DMS53 treated with DMSO at 0.1 percent for 48 hours (cell line): ENCODE data around the gene WNT3.

Experiments
- DNase-seq: peaks from one replicate; lab custom pipeline; 2025; ENCODE audit not compliant: unreplicated experiment; lab: John Stamatoyannopoulos, UW

The WNT3 gene

DNA sequence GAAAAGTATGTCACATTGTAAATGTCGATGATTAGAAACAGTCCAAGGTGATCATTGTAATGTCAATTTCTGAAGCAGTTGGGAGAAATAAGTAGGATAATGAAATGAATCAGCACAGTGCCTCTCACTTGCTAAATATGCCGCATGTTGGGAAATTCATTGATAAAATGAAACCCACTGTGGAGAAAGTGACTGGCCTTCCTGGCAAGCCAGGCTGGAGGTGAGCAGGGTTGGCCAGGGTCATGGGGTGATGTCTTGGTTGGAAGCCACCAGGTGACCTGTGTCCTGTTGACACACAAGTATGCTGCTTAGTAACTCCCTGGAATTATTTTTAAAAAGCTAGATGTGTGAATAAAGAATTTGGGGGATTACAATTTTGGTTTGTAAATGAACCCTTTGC lies 18.0 kb upstream of the WNT3 start:
- DNase-seq: no peak

DNA sequence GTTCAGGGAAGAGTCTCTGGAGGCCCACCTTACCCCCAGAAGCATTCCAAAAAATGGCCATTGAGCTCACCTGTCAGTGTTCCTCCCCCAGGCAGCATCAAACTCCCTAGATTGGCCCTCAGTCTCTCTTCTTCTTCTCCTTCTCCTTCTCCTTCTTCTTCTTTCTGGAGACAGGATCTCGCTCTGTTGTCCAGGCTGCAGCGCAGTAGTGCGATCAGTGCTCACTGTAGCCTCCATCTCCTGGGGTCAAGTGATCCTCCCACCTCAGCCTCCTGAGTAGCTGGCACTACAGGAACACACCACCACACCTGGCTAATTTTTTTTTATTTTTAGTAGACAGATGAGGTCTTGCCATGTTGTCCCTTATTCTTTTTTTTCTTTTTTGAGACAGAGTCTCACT lies 16.4 kb upstream of the WNT3 start:
- no peak for DNase-seq

DNA sequence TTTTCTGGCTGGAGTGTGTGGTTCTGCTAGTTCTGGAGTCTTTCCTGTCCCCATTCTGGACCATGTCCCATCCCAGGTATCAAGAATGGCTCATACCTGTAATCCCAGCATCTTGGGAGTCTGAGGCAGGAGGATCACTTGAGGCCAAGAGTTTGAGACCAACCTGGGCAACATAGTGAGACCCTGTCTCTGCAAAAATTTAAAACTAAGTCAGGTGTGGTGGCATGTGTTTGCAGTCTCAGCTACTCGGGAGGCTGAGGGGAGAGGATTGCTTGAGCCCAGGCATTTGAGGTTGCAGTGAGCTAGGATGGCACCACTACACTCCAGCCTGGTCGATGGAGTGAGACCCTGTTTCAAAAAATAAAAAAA lies 15.3 kb upstream of the WNT3 start:
- no peak for DNase-seq

DNA sequence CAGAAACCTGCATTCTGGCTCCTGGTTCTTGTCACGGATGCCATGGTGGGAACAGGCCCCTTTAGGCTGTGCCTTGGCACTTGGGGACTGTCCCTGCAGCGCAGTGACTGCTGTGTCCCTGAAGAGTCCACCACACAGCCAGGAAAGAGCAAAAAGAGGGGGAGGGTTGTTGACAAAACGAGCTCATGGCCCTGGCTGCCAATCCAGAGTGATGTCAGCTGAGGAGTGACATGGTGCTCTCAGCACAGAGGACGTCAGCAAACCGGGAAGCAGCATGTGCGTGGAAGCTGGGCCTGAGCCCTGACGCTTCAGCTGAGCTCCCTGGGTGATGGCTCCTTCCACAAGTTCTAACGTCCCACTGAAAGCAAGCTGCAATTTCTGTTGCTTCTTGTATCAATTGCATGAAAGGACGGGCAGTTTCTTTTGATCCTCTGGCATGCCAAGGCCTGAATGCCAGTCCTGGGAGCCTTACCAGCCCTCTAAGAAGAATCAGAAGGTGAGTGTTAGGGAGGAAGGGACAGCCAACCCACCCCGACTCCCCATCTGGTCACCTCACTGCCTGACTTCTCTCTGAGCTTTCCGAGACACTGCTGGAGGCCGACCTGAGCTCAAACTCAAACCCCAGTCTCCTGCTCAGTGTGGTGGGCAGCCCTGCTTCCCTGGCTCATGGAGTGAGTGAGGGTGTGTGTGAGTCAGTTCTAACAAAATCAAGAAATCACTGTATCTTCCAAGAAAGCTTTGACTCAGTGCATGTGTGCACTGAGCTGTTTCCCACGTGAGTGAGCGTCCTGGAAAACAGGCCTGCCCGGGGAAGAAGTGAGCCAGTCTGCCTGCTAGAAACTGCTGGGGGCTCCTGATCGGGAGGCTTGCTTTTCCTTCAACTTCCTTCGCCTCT lies 14.7 kb upstream of the WNT3 start:
- peak; percentile 63 for DNase-seq

DNA sequence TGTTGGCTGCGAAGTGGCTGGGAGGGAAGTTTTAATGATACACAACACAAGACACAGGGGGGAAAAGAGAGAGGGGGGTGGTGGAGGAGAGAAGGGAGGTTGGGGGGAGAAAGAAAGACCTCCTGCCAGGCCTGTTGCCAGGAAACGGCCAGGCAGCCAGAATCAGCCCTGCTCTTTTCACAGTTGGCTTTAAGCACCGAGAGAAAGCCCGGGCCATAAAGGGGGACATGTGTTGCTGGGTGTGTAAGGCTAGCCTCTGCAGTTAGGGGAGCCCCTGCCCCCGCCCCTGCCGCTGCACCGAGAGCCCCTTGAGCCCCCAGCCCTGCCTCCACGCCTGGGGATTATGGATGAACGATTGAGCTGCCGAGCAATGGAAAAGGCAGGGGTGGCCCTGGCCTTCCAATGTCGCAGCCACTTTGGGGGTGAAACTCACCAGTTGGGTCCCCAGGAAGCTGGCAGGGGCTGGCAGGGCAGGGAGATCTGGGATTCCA lies 13.9 kb upstream of the WNT3 start:
- no peak for DNase-seq

DNA sequence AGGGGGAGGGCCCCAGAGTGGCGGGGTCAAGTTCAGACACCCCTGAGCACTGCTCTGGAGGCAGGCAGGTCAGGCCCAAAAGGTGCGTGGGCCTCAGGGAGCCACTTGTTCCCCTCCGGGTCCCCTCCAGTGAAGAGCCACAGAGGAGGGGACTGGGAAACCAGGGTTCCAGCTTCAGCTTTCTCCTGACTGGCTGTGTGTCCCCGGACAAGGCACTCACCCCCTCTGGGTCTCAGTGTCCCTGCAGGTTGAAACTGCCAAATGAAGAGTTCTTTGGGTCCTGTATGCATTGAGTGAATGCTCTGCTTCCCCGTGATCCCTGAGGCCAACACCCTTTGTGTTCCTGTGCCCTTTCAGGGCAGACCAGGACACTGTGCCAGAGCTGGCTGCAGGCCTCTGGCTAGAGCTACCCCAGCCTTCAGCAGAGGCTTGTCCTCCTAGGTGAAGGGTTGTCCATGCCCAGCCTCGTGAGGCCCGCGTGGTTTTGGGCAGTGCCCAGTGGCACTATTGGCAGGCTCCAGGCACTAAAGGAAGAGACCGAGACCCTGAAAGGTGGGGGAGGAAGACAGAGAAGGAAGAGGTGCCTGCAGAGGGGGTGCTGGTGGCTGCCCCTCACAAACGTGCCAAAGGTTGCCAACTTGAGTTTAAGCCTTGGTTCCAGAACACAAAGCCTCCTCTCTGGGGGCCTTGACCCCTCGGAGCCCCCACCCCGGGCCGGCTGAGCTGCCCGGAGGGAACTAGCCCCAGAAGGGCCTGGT lies 13.3 kb upstream of the WNT3 start:
- DNase-seq: no peak

DNA sequence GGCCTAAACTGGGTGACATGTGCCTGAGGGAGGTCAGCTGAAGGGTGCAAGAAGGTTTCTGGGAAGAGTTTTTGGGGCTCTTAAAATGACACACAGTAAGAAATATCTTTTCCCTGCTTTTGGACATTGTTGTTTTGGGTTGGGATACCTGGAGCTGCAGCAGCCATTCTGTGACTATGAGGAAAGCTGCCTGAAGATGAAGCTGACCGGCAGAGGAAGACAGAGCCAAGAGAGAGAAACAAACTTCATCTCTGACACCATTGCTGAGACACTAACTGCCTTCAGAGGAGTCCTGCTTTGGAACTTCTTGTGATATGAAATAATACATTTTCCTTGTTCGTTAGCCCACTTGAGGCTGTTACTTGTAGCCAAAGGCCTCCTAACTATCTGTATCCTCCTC lies 8.8 kb upstream of the WNT3 start:
- DNase-seq: no peak

DNA sequence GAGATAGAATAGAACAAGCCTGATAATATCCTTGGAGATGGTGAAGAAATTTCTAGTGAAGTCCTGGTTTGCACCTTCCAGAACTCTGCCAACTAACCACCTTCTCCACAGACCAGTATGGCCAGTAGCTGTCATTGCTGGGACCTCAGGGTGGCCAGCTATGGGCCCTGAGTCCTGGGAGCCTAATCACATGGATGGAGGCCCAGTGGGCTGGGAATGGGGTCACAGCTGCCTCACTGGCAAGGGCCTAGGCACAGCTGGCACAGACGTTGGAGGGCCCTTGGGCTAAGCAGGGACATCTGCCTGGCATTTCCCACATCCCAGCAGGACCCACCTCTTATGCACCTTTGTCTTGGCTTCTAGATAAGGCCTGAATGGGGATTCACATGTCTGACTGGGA lies 7.6 kb upstream of the WNT3 start:
- no peak for DNase-seq

DNA sequence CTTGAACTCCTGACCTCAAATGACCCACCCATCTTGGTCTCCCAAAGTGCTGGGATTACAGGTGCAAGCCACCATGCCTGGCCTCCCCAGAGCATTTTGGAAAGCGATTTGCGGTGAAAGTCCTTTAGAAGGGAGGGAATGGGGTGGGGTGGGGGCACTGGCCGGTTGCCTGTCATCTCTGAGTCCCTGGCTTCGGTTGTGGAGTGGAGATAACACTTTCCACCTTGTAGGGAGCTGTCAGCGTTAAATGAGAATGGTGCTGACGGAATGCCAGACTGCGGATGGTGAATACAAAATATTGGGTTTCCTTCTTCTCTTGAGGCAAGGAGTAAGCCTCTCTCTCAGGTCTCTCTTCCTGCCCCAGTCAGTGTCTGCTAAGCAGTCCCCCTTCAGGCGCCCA lies 5.2 kb upstream of the WNT3 start:
- DNase-seq: no peak

DNA sequence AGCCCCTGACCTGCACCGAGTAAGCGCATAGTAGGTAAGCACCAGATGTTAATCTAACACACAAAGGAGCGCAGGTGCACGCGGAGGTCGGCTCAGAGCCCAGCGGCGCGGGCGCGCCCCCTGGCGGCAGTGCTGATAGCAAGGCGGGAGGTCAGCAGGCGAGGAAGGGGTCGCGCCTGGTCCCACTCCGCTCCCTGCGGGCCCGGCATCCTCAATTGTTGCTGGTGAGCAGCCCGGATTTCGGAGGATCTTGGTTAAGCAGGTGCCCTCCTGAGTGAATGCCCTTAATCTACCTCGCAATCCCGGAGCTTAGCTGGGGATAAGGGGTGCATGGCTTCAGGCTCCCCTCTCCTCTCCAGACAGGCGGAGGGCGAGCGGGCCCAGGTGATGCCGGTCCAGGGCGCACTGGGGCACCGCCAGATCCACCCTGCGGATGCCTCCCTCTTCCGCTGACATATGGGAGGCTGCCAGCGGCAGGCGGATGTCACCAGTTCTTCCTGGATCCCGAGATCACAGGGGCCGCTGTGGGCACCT lies 4.0 kb upstream of the WNT3 start:
- peak; percentile 94 for DNase-seq

DNA sequence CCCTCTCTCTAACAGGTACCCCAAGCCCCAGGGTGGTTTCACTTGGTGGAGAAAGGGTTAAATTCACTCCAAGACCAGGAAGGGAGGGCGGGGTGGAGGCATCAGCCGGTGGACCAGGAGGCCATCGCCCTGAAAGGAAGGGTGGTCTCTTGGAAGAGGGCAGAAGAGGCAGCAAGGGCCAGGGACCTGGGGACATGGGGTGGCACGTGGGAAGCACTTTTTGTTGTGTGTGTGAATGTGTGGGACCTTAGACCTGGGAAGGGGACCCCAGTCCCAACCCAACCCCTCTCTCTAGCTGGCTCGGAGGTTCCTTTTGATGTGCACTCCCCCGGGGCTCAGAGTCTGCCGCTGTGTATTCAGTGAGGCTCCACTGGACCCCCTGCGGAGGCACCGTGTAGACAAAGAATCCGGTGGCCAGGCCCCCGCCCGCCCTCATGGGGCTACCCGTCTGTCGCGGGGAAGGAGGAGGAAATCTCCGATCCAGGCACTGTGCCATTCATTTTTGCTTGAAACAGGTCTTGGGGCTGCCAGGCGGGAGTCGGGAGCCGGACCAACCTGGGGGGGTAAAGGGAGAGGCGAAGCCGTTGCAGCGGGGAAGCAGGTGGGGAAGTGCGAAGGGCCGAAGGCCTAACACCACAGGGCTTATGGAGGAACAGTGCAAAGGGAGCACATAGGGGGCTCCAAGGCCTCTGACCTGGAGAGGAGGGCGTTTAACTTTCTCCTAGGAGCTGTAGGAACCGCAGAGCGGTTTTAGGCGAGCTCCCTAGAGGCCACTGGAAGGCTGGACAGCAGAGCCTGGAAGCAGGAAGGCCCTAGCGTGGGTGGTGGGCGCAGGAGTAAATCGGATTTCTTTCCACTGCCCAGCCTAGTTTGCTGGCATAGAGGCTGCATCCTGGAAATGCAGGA lies 3.2 kb upstream of the WNT3 start:
- no peak for DNase-seq

DNA sequence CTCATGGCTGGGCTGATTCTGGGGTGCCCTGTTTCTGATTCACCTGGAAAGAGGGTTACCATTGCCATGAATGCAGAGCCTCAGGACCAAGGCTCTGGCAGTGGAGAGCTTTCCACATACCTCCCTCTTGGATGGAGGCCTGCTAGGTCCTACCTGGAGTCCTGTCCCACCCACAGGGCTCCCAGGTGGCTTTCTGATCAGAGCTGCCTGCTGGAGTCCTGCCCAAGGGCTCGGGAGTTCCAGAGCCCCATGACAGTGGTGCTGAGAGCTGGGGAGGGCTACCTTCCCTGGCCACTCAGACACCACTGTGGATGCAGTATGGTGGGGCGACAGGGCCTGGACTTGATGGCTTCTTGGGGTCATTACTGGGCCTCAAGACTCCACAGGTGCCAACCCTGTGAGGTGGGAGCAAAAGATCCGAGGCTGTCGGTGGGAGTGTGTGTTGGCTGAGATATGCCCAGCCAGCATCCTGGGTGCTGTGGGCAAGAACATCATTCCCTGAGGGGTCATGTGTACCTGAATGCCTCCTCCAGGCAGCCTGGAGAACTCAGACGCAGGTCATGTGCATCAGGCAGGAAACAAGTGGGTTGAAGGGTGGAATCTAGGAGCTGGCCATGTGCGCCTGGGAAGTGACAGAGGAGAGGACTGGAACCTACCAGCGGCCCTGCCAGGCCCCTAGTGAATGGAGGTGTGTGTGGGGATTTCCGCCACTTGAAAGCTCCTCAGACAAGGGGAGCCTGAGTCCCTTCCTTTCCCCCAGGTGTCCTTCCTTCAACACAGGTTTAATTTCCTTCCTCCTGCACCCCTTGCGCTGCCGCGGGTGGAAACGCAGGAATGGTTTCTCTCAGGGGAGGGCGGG lies 2.3 kb upstream of the WNT3 start:
- DNase-seq: no peak

DNA sequence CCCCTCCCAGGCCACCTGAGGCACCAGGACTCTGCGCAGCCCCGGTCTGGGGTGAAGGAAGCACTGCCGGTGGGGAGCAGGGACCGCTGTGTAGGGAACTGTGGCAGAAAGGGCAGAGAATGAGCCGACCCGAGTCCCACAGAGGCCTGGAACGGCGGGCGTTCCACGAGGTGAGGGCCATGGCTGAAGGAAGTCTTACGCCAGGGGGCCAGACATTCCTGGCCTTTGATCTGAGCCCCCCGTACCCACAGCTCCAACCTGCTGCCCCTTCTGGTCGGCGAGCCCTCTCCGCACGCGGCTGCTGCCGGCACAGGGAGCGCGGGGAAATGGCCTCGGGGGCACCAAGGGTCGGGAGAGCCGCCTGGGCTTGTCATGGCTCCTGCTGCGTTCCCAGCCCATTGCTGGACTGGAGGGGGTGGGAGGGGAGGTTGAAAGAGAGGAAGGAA lies 1.4 kb upstream of the WNT3 start:
- no peak for DNase-seq

DNA sequence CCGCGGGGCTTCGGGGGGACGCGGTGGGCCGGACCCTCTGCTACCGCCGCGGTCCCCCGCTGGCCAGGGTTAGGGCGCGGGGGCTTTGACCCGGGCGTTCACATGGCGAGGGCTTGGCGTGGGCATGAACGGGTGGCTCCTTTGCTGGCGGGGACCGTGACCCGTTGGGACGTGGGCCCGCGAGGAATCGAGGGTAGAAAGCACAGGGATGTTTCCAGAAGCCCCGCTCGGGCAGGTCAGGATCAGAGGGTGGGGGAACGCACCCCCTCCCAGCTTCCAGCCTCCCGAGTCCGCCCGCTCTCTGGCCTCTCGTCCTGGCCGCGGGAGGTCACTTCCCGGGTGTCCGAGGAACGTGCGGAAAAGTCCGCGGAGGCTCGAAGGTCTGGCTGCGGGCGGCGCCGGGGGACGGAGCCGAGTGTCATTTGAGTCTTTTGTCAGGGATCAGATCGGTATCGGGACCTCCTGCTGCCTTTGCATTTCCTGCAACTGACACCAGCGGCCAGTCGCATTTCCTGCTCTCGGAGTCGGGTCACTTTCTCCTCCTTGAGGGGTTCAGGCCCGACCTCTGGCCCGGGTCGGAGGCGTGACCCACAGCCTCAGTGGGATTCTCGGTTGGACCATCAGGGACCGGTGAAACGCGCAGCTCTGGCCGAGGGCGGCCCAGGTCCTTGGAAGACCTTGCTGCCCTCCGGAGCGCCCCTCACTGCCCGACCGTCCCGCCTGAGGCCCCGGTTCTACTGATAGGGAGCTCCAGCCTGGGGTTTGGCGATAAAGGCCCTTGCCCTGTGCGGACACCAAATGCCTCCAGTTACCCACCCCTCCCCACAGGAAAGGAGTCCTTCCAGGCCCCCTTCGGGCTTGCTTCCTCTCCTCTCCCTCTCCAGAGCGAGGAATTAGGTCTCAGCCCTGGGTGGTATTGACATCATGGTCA lies 702 bp upstream of the WNT3 start:
- DNase-seq: peak; percentile 48

DNA sequence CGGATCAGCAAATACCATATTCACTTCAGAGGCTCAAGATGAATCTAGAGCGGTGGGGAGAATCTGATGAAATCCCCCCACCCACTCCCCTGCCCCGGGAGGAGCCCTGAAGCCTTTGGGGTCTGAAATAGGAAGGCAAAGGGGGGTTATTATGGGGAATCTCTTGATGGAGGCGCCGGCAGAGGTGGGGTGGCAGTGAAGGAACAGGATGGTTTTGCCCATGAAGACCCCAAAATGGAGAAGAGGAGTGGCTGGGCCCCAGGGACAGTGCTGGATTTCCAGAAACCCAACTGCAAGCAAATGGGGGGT lies 637 bp downstream of the WNT3 start:
- no peak for DNase-seq

DNA sequence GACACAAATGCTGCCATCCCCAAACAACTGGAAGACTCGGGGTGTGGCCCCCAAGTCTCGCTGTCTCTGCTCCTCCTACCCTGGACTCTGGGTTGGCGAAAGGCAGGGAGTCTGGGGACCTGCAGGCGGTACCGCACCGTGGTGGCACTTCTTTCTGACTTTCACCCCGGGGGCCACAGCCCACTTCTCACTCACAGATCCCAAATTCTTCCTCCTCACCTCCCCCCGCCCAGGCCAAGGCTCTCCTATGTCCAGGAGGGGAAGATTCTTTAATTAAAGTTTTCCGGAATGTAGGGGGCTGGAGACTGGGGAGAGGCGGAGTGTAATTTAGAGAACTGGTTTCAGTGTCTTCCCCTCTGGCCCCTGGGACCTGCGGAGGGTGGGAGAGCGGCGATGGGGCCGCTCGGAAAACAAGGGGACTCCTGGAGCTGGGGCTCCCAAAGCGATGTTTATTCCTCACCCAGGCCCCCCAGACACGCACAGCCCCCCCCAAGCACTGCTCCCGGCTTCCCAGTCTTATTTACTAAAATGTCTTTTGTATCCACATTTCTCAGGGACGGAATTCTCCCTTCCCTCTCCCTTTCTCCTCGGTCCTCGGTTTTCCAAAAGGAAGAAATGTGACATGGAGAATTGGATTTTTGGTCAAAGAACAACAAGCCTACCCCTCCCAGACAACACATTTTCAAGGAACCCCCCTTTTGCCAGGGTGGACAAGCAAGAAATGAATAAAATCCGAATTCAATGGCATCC lies 1.2 kb downstream of the WNT3 start:
- DNase-seq: no peak

DNA sequence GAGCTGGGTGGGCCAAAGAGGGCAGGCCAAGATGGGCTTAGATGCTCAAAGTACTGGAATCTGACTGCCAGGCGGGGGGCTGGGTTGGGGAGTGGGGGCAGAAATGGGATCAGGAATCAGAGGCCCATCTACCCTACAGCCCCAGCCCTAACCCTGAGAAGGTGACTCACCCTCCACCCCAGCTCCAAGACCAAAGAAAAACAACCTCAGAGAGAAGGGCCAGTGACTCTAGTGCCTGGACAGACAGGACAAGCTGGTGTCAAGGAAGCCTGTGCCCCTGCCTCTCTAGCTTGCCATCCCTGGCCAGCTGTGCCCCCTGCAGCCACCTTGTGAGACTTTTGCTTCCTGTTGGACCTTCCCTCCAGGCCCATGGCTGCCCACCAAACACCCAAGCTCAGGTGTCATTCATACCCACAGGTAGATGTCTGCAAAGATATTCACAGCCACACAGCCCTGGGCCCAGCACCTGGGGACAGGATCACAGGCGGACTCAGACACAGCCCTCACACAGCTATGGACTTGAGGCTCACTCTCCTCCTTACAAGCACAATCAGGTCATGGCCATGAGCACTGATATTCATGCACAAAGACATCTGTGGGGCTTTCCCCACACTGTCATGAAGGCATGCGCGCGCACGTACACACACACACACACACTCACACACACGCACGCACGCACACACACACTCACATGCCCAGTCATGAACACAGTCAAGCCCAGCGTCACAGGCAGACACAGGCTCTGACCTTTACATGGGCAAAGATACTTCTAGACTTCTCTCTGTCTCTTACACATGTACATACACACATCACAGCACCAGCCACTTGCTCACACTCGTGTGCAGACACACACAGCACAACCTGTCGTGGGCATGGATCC lies 2.8 kb downstream of the WNT3 start:
- DNase-seq: no peak
